PC-9 (cell line): ENCODE data around the gene DDX42. TPM values are rescaled to one million over a fixed set of nuclear protein-coding genes. Genes with fewer than 3 reads are reported as not detected.

ENCODE experiments used
- BruUV-seq: library from RNA; stranded (reverse); fragments of 400-500 nt; replicated peaks from 2 replicates; lab custom pipeline; 2021; lab: Mats Ljungman, UMichigan
- CTCF ChIA-PET: fragments of 300-600 bp; sonication (Branson Sonifier 250); formaldehyde crosslinking; loops from one replicate; lab custom pipeline; 2022; ENCODE audit warnings: antibody characterized with exemption; lab: Charles Lee
- POLR2A ChIA-PET: fragments of 300-600 bp; sonication (Branson Sonifier 250); formaldehyde crosslinking; loops from one replicate; lab custom pipeline; 2022; ENCODE audit warnings: antibody characterized with exemption; ENCODE audit not compliant: unreplicated experiment; lab: Charles Lee
- DNase-seq, 2 experiments: peaks; one replicate each; pipeline versions ENCODE4 v3.0.0 to v3.0.0-alpha.2; 2015 to 2022; ENCODE audit warnings: mixed read lengths in 1 of 2
- H2AFZ ChIP-seq: fragments of 200-600 bp; sonication (generic); 2 replicates; pipeline ENCODE4 v1.8.1; 2017; ENCODE audit warnings: antibody characterized with exemption
- H3F3A ChIP-seq: fragments of 200-600 bp; sonication (generic); 2 replicates; pipeline ENCODE4 v1.8.1; 2017; ENCODE audit warnings: antibody characterized with exemption, mild to moderate bottlenecking, low read depth; ENCODE audit not compliant: insufficient read depth
- H3K27ac ChIP-seq: fragments of 200-600 bp; sonication (generic); 2 replicates; pipeline ENCODE4 v1.6.1; 2016; ENCODE audit warnings: mixed run types
- H3K27me3 ChIP-seq: fragments of 200-600 bp; sonication (generic); 2 replicates; pipeline ENCODE4 v1.6.1; 2016; ENCODE audit warnings: low read depth, mixed run types; ENCODE audit not compliant: insufficient read depth
- H3K36me3 ChIP-seq: fragments of 200-600 bp; sonication (generic); 2 replicates; pipeline ENCODE4 v1.6.1; 2016; ENCODE audit warnings: low read depth, mixed run types
- H3K4me1 ChIP-seq: fragments of 200-600 bp; sonication (generic); replicated peaks from 2 replicates; pipeline ENCODE4 v1.6.1; 2016; ENCODE audit warnings: mixed run types; ENCODE audit not compliant: insufficient read depth
- H3K4me2 ChIP-seq: fragments of 200-600 bp; sonication (generic); 2 replicates; pipeline ENCODE4 v1.6.1; 2017; ENCODE audit warnings: mixed run types
- H3K4me3 ChIP-seq: fragments of 200-600 bp; sonication (generic); 2 replicates; pipeline ENCODE4 v1.6.1; 2016; ENCODE audit warnings: mixed run types
- H3K79me2 ChIP-seq: fragments of 200-600 bp; sonication (generic); 2 replicates; pipeline ENCODE4 v1.6.1; 2017; ENCODE audit warnings: low read depth, mixed run types
- H3K9me2 ChIP-seq: fragments of 200-600 bp; sonication (generic); 2 replicates; pipeline ENCODE4 v1.8.1; 2017; ENCODE audit warnings: mild to moderate bottlenecking; ENCODE audit not compliant: insufficient read depth
- H3K9me3 ChIP-seq: fragments of 200-600 bp; sonication (generic); 2 replicates; pipeline ENCODE4 v1.8.1; 2016; ENCODE audit warnings: low read depth; ENCODE audit not compliant: insufficient read depth
- H4K20me1 ChIP-seq: fragments of 200-600 bp; sonication (generic); 2 replicates; pipeline ENCODE4 v1.8.1; 2017; ENCODE audit not compliant: insufficient read depth
- EZH2 ChIP-seq: fragments of 200-600 bp; sonication (generic); IDR thresholded peaks from 2 replicates; pipeline ENCODE4 v1.8.0; 2017; ENCODE audit warnings: antibody characterized with exemption, low read depth
- intact Hi-C: fragments of 100-400 bp; cut with micrococcal nuclease; formaldehyde crosslinking; loops from one replicate; pipeline ENCODE4 v1.10.0; 2022; ENCODE audit not compliant: unreplicated experiment
- total RNA-seq: library from RNA; stranded (reverse); gene quantifications from 2 replicates; pipeline ENCODE4 v1.2.3, GENCODE V29; 2021
- TF ChIP-seq, protein P1 (sequence below): fragments of 200-600 bp; sonication (generic); conservative IDR thresholded peaks from 2 replicates; pipeline ENCODE4 v1.6.1; 2017; ENCODE audit warnings: mixed run types, antibody characterized with exemption, mild to moderate bottlenecking, moderate library complexity

DDX42 gene
- total RNA-seq, 1 experiment from 2014 or later: 107 TPM

DNA sequence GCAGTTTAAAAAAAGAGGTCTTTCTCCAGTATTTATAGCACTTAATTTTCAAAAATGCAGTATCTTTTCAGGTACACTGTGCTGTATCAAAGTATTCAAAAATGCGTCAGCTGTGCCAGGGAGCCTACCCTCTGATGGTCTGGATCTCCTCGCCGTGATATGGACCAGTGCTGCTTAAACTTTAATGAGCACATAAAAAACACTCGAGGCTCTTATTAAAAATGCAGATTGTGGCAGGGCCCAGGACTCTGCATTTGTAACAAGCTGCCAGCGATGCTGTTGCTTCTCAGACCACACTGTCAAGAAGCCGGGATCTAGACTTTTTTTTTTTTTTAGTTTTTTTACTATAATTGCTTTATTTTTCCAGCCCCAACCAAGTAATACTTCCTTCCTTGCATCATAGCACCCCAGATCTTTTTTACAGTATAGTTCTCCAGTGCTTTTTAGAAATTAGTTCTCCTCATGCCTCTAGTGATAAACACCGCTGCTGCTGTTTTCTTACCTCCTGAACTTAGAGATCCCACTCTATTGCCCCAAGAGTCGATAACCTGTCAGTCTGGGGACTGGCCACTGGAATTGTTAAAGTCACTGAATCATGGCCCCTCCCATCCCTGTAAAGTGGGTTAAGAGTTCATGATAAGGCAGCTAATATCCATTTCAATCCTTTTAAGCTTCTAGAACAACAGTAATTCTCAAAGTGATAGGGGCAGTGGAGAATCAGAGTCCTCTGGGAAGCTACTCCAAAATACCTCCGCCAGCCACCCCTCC lies 70.1 kb downstream of the DDX42 start:
- no TSS peak for BruUV-seq
- intact Hi-C loops: loop anchor here (1.0 to 10.0 kb wide), 4 partner anchors 17 to 419 kb away; partner anchors contain the start of genes DDX42, FTSJ3, MAP3K3 and PSMC5
- TF ChIP-seq, protein P1, sequence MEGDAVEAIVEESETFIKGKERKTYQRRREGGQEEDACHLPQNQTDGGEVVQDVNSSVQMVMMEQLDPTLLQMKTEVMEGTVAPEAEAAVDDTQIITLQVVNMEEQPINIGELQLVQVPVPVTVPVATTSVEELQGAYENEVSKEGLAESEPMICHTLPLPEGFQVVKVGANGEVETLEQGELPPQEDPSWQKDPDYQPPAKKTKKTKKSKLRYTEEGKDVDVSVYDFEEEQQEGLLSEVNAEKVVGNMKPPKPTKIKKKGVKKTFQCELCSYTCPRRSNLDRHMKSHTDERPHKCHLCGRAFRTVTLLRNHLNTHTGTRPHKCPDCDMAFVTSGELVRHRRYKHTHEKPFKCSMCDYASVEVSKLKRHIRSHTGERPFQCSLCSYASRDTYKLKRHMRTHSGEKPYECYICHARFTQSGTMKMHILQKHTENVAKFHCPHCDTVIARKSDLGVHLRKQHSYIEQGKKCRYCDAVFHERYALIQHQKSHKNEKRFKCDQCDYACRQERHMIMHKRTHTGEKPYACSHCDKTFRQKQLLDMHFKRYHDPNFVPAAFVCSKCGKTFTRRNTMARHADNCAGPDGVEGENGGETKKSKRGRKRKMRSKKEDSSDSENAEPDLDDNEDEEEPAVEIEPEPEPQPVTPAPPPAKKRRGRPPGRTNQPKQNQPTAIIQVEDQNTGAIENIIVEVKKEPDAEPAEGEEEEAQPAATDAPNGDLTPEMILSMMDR: no peak
- TF ChIP-seq EZH2: no peak
- Histone ChIP-seq H3K4me1 (peaks cover 30% of the 10 kb centered on the region), H3K79me2 (peaks cover 31% of the 10 kb centered on the region), H3K4me2 (peak overlapping the region; percentile 58), H3K9me3 (no peaks in the 10 kb centered on the region; the same call in 1 of the 2 replicates), H3K27ac (no peak overlapping the region), H3K9me2 (no peaks in the 10 kb centered on the region), H3F3A (peaks cover 14% of the 10 kb centered on the region), H3K36me3 (no peaks in the 10 kb centered on the region), H3K4me3 (peak overlapping the region; percentile 62; the same call in 1 of the 2 replicates), H3K27me3 (no peaks in the 10 kb centered on the region), H4K20me1 (no peaks in the 10 kb centered on the region), H2AFZ (no peak overlapping the region)
- ChIA-PET CTCF (interaction anchor here (0.6 kb wide), 2 partner anchors 14 to 20 kb away, joined by 3 to 5 read pairs; no protein-coding TSS in a partner anchor), POLR2A (interaction anchor here (0.7 kb wide), 1 partner anchor 15 kb away, joined by 6 read pairs; no protein-coding TSS in a partner anchor)
- no peak for DNase-seq

DNA sequence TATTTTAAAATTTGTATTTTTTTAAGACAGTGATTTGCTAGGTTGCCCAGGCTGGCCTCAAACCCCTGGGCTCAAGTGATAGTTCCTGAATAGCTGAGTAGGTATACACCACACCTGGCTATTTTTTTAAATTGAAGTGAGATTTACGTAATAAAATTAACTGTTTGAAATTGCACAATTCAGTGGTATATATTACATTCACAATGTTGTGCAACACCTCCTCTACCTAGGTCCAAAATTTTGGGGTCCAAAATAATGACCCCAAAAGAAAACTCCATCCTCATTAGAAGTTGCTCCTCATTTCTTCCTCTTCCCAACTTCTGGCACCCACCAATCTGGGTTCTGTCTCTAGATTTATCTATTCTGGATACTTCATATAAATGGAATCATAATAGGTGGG lies 71.5 kb downstream of the DDX42 start:
- CTCF ChIA-PET: no interaction called here
- Histone ChIP-seq H3K9me3 (no peaks in the 10 kb centered on the region; the same call in 1 of the 2 replicates), H3K4me3 (no peak overlapping the region), H3K36me3 (no peaks in the 10 kb centered on the region), H3K4me1 (peaks cover 16% of the 10 kb centered on the region), H2AFZ (no peak overlapping the region), H3K27ac (no peak overlapping the region), H3K27me3 (no peaks in the 10 kb centered on the region), H3F3A (peaks cover under 1% of the 10 kb centered on the region; the same call in 1 of the 2 replicates), H3K79me2 (peaks cover 18% of the 10 kb centered on the region), H3K9me2 (no peaks in the 10 kb centered on the region), H4K20me1 (no peaks in the 10 kb centered on the region), H3K4me2 (no peak overlapping the region)
- POLR2A ChIA-PET: no interaction called here
- intact Hi-C loops: loop anchor here (10.0 kb wide), 1 partner anchor 421 kb away; no protein-coding TSS in a partner anchor
- TF ChIP-seq, protein P1: no peak
- TF ChIP-seq EZH2: no peak
- no TSS peak for BruUV-seq
- no peak for DNase-seq

DNA sequence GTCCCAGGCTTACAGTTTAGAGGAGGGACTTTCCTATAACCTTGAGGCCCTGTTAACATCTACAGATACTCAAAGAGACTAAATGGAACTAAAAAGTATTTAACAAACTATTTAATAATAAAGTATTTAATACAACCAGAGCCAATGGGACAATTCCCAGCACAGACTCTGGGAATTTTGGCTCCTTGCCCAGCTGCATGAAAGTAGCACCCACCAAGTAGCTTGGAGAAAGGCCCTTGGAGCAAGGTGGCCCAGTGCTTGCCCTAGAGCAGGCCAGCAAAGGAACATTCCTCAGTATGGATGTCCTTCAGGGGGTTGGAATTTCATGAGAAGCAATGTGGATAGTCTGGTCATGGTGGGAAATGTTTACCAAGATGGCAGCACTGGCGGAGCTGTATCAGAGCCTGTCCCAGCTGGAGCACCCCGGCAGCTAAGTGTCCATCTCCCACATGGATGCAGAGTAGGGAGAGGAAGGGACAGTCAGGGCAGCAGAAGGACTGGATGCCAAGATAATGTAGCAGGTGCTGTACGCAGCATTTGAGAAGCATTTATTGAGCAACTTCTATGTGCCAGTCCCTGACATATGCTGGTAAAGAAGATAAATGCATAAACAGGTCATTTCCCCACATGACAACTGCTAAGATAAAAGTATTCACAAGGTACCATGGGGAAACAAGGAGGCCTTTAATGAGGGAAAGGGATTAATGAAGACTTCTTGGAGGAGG lies 73.7 kb downstream of the DDX42 start:
- H3K27me3 ChIP-seq: no peaks in the 10 kb centered on the region
- DNase-seq: no peak
- no peaks in the 10 kb centered on the region for H3K36me3 ChIP-seq
- no peak for TF ChIP-seq EZH2
- TF ChIP-seq, protein P1: no peak
- POLR2A ChIA-PET: no interaction called here
- H2AFZ ChIP-seq: no peak overlapping the region
- peaks cover 6% of the 10 kb centered on the region; the same call in 1 of the 2 replicates for H3K4me1 ChIP-seq
- H3K4me2 ChIP-seq: no peak overlapping the region
- H3F3A ChIP-seq: peaks cover 5% of the 10 kb centered on the region; the same call in 1 of the 2 replicates
- no peak overlapping the region for H3K27ac ChIP-seq
- no peaks in the 10 kb centered on the region for H4K20me1 ChIP-seq
- intact Hi-C loops: loop anchor here (10.0 kb wide), 1 partner anchor 423 kb away; no protein-coding TSS in a partner anchor
- no peaks in the 10 kb centered on the region for H3K9me2 ChIP-seq
- CTCF ChIA-PET: no interaction called here
- H3K79me2 ChIP-seq: no peaks in the 10 kb centered on the region
- H3K9me3 ChIP-seq: no peaks in the 10 kb centered on the region; the same call in 1 of the 2 replicates
- no peak overlapping the region for H3K4me3 ChIP-seq
- BruUV-seq: no TSS peak
